Body of pancreas (tissue), 4 donors: ENCODE data around the gene TBX15. TPM values are rescaled to one million over a fixed set of nuclear protein-coding genes. Genes with fewer than 3 reads are reported as not detected.

Experiments
- ATAC-seq: fragments of 150-250 bp; one replicate; pipeline ENCODE4 v1.9.1; 2016
- DNase-seq, 4 donors: peaks; one replicate each; pipeline ENCODE4 v3.0.0-alpha.2; 2019
- H3K27ac ChIP-seq, 4 donors: fragments of 200-600 bp; sonication (generic); 1 replicate in 3 of 4; 2 replicates in 1 of 4; pipeline versions ENCODE4 v1.5.1 to v1.6.1; 2016 to 2019; ENCODE audit warnings: mild to moderate bottlenecking in 1 of 4, mixed read lengths in 1 of 4, moderate library complexity in 1 of 4
- H3K27me3 ChIP-seq, 2 donors: fragments of 200-600 bp; sonication (generic); one replicate each; pipeline ENCODE4 v1.6.0; 2016; ENCODE audit warnings: mild to moderate bottlenecking in 1 of 2
- H3K36me3 ChIP-seq, 2 donors: fragments of 200-600 bp; sonication (generic); replicated peaks in 1 of 2; 2 replicates each; pipeline ENCODE4 v1.5.1; 2016; ENCODE audit warnings: low read depth in 2 of 2; ENCODE audit not compliant: insufficient read depth in 1 of 2
- H3K4me1 ChIP-seq: fragments of 200-600 bp; sonication (generic); one replicate; pipeline ENCODE4 v1.6.0; 2016
- H3K4me3 ChIP-seq, 2 donors: fragments of 200-600 bp; sonication (generic); 1 replicate in 1 of 2; 2 replicates in 1 of 2; pipeline ENCODE4 v1.5.1; 2016 to 2019
- H3K9me3 ChIP-seq, 3 donors: fragments of 200-600 bp; sonication (generic); 1 replicate in 2 of 3; 2 replicates in 1 of 3; pipeline ENCODE4 v1.5.1; 2016
- CTCF ChIP-seq, 7 experiments: fragments of 450-650 bp in 4 of 7; fragments of 200-600 bp in 3 of 7; sonication (generic) in 3 of 7; IDR thresholded peaks; one replicate each; pipeline ENCODE4 v1.5.1; 2016 to 2019; ENCODE audit warnings: antibody characterized with exemption in 7 of 7
- POLR2A ChIP-seq, 3 donors: fragments of 450-650 bp; IDR thresholded peaks; one replicate each; pipeline ENCODE4 v1.6.1; 2016; ENCODE audit warnings: antibody characterized with exemption in 3 of 3, mild to moderate bottlenecking in 2 of 3
- WGBS, 2 donors: methylation state at CpG; one replicate each; pipeline ENCODE4 v1.1.5; 2017; 5-methylcytosine and 5-hydroxymethylcytosine counted together
- intact Hi-C: fragments of 100-400 bp; cut with DNase I; formaldehyde crosslinking; loops from one replicate; pipeline ENCODE4 v1.15.1; 2023
- total RNA-seq, 2 donors: library from RNA; depleted of rRNA; stranded (reverse); fragments of >200 nt; gene quantifications; one replicate each; pipeline ENCODE4 v1.1.0, GENCODE V29; 2016

TBX15 gene
- total RNA-seq, 2 donors from 2014 or later = not detected

- no peak for TF ChIP-seq POLR2A (IDR thresholded peaks at IDR 0.05)
- TF ChIP-seq CTCF (IDR thresholded peaks at IDR 0.05) = no peak
Observed at GRCh38 chr1:119015547-119015946, 27.4 kb upstream of the TBX15 start.

GRCh38 chr1:119012383-119012782 is 24.2 kb upstream of the TBX15 start:
- TF ChIP-seq POLR2A (IDR thresholded peaks at IDR 0.05) (no peak), CTCF (IDR thresholded peaks at IDR 0.05) (no peak)
- intact Hi-C loops = loop anchor here (5.0 kb wide), 1 partner anchor 860 kb away; no protein-coding TSS in a partner anchor
- Histone ChIP-seq H3K27me3 (peaks cover 0 to 10% of the 10 kb centered on the region in 2 donors), H3K4me3 (no peak overlapping the region), H3K27ac (no peak overlapping the region), H3K4me1 (peaks cover 17% of the 10 kb centered on the region), H3K9me3 (no peaks in the 10 kb centered on the region), H3K36me3 (no peaks in the 10 kb centered on the region)
- WGBS, 2 donors = 66 to 69% methylated on average over 5 of the region's 5 CpGs
- DNase-seq (no peak), ATAC-seq (no peak)

More at GRCh38 chr1:119015547-119015946, 27.4 kb upstream of the TBX15 start:
- H3K4me1 ChIP-seq = no peaks in the 10 kb centered on the region
- intact Hi-C loops = no loop called here
- no peak overlapping the region for H3K4me3 ChIP-seq
- H3K27ac ChIP-seq = no peak overlapping the region
- no peaks in the 10 kb centered on the region for H3K36me3 ChIP-seq
- no peaks in the 10 kb centered on the region for H3K27me3 ChIP-seq
- 66 to 74% methylated on average over 2 of the region's 2 CpGs for WGBS, 2 donors
- no peaks in the 10 kb centered on the region for H3K9me3 ChIP-seq
- ATAC-seq (no peak), DNase-seq (no peak)

GRCh38 chr1:119011706-119012105 is 23.6 kb upstream of the TBX15 start:
- intact Hi-C loops = loop anchor here (5.0 kb wide), 1 partner anchor 859 kb away; no protein-coding TSS in a partner anchor
- H3K27ac ChIP-seq = no peak overlapping the region
- TF ChIP-seq POLR2A (IDR thresholded peaks at IDR 0.05) (no peak), CTCF (IDR thresholded peaks at IDR 0.05) (no peak)
- H3K27me3 ChIP-seq = peaks cover 0 to 11% of the 10 kb centered on the region in 2 donors
- no peak overlapping the region for H3K4me3 ChIP-seq
- peaks cover 24% of the 10 kb centered on the region for H3K4me1 ChIP-seq
- no peaks in the 10 kb centered on the region for H3K9me3 ChIP-seq
- 83 to 94% methylated on average over 3 of the region's 3 CpGs for WGBS, 2 donors
- no peaks in the 10 kb centered on the region for H3K36me3 ChIP-seq
- ATAC-seq (no peak), DNase-seq (no peak)

GRCh38 chr1:119011116-119011515 is 23.0 kb upstream of the TBX15 start:
- H3K36me3 ChIP-seq = no peaks in the 10 kb centered on the region
- no peak for TF ChIP-seq CTCF (IDR thresholded peaks at IDR 0.05)
- TF ChIP-seq POLR2A (IDR thresholded peaks at IDR 0.05) = no peak
- no peak overlapping the region for H3K4me3 ChIP-seq
- no peak overlapping the region for H3K27ac ChIP-seq
- no peak for DNase-seq
- peaks cover 0 to 11% of the 10 kb centered on the region in 2 donors for H3K27me3 ChIP-seq
- no peaks in the 10 kb centered on the region for H3K9me3 ChIP-seq
- intact Hi-C loops = loop anchor here (5.0 kb wide), 1 partner anchor 859 kb away; no protein-coding TSS in a partner anchor
- no peak for ATAC-seq
- 87 to 90% methylated on average over 2 of the region's 2 CpGs for WGBS, 2 donors
- H3K4me1 ChIP-seq = peaks cover 28% of the 10 kb centered on the region

- WGBS, 2 donors = 60 to 62% methylated on average over 1 of the region's 1 CpG
- intact Hi-C loops = loop anchor here (5.0 kb wide), 1 partner anchor 858 kb away; no protein-coding TSS in a partner anchor
- no peak for ATAC-seq
- H3K36me3 ChIP-seq = no peaks in the 10 kb centered on the region
- no peak for TF ChIP-seq POLR2A (IDR thresholded peaks at IDR 0.05)
- TF ChIP-seq CTCF (IDR thresholded peaks at IDR 0.05) = no peak
- DNase-seq = no peak
- H3K27me3 ChIP-seq = peaks cover 0 to 15% of the 10 kb centered on the region in 2 donors
- peaks cover 28% of the 10 kb centered on the region for H3K4me1 ChIP-seq
- no peak overlapping the region for H3K4me3 ChIP-seq
- no peaks in the 10 kb centered on the region for H3K9me3 ChIP-seq
- H3K27ac ChIP-seq = no peak overlapping the region
Observed at GRCh38 chr1:119010201-119010600, 22.1 kb upstream of the TBX15 start.
